Skeletal muscle tissue (tissue), 4 donors: ENCODE data around the gene ZFYVE28. TPM values are rescaled to one million over a fixed set of nuclear protein-coding genes. Genes with fewer than 3 reads are reported as not detected.
"Not testable (repeated sequence)": the region's sequence is repeated elsewhere in the genome, so short reads cannot be mapped to it uniquely, and the experiment has no call there.

ENCODE experiments used
- H3K27ac ChIP-seq: one replicate; pipeline ENCODE4 v1.7.0; 2013; ENCODE audit warnings: mild to moderate bottlenecking, low read depth, low read length, inconsistent platforms
- H3K27me3 ChIP-seq, 3 donors: one replicate each; pipeline ENCODE4 v1.7.0; 2013; ENCODE audit warnings: low read length in 3 of 3; ENCODE audit not compliant: control insufficient read depth in 3 of 3, insufficient read depth in 3 of 3
- H3K36me3 ChIP-seq, 3 donors: one replicate each; pipeline ENCODE4 v1.7.0; 2013; ENCODE audit warnings: low read length in 3 of 3; ENCODE audit not compliant: control insufficient read depth in 3 of 3, insufficient read depth in 3 of 3
- H3K4me1 ChIP-seq, 3 donors: one replicate each; pipeline ENCODE4 v1.7.0; 2013; ENCODE audit warnings: low read length in 3 of 3, mild to moderate bottlenecking in 3 of 3; ENCODE audit not compliant: control insufficient read depth in 3 of 3, insufficient read depth in 3 of 3
- H3K4me3 ChIP-seq, 3 donors: one replicate each; pipeline ENCODE4 v1.7.0; 2013; ENCODE audit warnings: low read length in 3 of 3
- H3K9ac ChIP-seq, 3 donors: one replicate each; pipeline ENCODE4 v1.7.0; 2013; ENCODE audit warnings: low read length in 3 of 3, mild to moderate bottlenecking in 3 of 3, moderate library complexity in 2 of 3, low read depth in 1 of 3
- H3K9me3 ChIP-seq, 3 donors: one replicate each; pipeline ENCODE4 v1.7.0; 2013; ENCODE audit warnings: low read length in 3 of 3; ENCODE audit not compliant: control insufficient read depth in 3 of 3
- total RNA-seq: library from RNA; depleted of rRNA; stranded (reverse); fragments of >200 nt; gene quantifications from one replicate; pipeline ENCODE4 v1.2.3, GENCODE V29; 2014
- donor health status: Osteomylitis.

ZFYVE28 gene
- 1.0 TPM for total RNA-seq

DNA sequence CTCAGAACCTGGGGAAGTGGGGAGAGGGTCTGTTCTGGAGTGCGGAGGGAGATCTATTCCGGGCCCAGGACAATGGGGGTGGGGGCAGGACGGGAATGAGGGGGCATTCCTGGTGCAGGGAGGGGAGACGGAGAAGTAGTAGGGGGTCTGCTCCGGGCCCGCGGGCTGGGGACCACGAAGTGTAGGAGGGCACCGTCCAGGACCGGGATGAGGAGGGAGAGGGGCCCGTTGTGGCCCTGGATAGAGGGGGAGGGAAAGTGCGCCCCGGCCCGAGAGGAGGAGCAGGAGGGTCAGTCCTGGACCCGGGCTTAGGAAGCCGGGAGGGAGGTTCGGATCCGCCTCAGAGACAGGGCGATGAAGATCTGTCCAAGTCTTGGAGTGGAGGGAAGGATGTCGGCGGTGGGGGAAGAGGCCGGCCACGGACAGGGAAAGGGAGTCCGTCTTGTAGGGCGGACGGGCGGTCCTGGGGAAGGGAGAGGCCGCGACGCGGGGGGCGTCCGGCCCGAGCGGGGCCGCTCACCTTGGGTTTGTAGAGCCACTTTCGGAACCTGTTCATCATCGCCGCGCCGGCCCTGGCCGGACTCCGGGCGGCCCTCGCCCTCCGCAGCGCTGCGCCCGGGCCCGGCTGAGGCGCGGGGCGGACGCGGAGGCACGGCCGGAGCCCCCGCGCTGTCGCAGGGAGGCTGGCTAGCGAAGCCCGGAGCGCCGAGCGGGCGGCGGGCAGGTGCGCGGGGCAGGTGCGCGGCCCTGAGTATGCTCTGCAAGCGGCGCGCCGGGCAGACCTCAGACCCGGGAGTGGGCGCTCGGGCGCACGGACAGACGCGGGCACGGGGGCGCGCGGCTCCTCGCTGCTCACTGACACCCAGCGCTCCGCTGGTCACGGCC lies at the start of gene ZFYVE28:
TSS of gene ZFYVE28 (minus strand) at position 881 of the 885 bp plus-strand sequence. CDS start at position 559, 322 bp downstream.
- Histone ChIP-seq H3K27ac (no peak within 1 kb of the TSS), H3K9me3 (no peaks in the 10 kb centered on the region), H3K27me3 (peaks cover 28 to 51% (median 40%) of the 10 kb centered on the region in 3 donors), H3K9ac (peak within 1 kb of the TSS; percentile 65 to 72 (median 68)), H3K36me3 (no peaks in the 10 kb centered on the region), H3K4me1 (peaks cover 30 to 43% (median 38%) of the 10 kb centered on the region in 3 donors), H3K4me3 (peak within 1 kb of the TSS; percentile 72 to 78 (median 77))

DNA sequence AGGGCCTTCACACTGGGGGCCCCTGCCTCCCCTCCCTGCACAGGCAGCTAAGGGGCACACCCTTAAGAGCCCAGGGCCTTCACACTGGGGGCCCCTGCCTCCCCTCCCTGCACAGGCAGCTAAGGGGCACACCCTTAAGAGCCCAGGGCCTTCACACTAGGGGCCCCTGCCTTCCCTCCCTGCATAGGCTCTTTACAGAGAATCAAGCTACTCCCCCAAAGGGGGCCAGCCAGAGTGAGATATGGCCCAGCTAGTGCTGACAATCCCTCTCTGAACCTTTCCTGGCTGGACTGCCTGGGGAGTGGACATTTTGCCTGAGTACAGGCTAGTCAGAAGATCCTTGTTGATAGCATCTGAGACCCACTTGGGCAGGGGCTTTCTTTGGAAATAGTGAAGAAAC lies 47.1 kb upstream of the ZFYVE28 start:
- H3K36me3 ChIP-seq, H3K9ac ChIP-seq, H3K27ac ChIP-seq, H3K9me3 ChIP-seq, H3K27me3 ChIP-seq, H3K4me3 ChIP-seq: not testable (repeated sequence)
- H3K4me1 ChIP-seq, result peaks cover 22 to 35% (median 24%) of the 10 kb centered on the region in 3 donors

DNA sequence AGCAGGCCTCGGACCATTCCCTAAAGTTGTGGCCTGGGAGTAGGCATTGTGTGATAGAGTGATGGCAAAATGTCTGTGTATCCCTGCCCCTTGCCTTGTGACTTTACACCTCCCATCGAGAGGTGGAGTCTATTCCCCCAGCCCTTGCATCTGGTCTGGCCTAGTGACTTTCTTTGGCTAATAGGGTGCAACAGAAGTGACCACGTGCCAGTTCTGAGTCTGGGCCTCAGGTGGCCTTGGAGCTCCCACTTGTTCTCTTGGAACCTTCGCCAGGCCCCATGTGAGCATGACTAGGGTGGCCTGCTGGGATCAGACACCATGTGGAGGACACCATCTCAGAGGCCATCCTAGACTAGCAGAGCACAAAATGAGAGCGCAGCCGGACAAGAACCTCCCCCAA lies 46.6 kb upstream of the ZFYVE28 start:
- no peak overlapping the region for H3K9ac ChIP-seq
- no peaks in the 10 kb centered on the region for H3K27me3 ChIP-seq
- no peak overlapping the region for H3K27ac ChIP-seq

DNA sequence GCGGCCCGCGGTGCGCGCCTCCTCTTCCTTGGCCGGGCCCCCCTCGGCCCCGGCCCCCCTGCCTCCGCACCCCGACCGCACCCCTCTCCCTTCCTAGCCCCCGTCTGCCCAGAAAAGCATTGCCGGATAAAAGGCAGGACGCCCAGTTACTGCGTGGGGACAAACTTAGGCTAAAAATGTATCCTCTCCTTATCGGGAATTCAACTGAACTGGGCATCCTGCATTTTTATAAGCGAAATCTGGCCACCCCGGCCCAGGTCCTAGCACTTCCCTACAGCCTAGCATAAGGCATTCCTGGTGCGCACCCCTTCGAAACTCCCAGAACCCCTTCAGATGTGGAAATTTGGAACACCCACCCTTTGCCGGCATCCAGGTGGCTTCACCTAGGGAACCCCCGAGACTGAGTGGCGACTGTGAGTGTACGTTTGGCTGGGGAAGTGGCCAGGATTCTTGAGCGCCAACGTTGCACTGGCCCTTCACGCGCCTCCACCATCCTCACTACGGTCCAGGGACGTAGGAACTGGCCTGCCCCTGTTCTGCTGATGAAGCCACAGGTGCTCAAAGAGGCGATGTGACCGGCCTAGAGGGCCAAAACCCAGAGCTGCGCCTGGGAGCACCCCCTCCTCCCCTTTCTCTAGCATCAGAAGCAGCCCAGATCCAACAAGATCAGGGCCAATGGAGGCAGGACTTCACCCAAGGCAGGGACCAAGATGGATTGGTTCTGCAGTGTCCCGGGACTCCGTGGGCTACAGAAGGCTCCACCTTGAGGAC lies 44.7 kb upstream of the ZFYVE28 start:
- Histone ChIP-seq H3K27me3 (peaks cover 0 to 15% (median 8%) of the 10 kb centered on the region in 3 donors), H3K9me3 (no peaks in the 10 kb centered on the region), H3K4me3 (peak overlapping the region in 1 of 3 donors; percentile 64), H3K36me3 (peaks cover 0 to 2% (median 0%) of the 10 kb centered on the region in 3 donors), H3K27ac (no peak overlapping the region), H3K4me1 (peaks cover 13 to 16% (median 13%) of the 10 kb centered on the region in 3 donors), H3K9ac (peak overlapping the region in 2 of 3 donors; percentile 16 to 43)

More for the DNA sequence above, 46.6 kb upstream of the ZFYVE28 start:
- no peak overlapping the region for H3K4me3 ChIP-seq
- H3K36me3 ChIP-seq, result peaks cover 0 to 2% (median 0%) of the 10 kb centered on the region in 3 donors
- no peaks in the 10 kb centered on the region for H3K9me3 ChIP-seq
- peaks cover 17 to 30% (median 18%) of the 10 kb centered on the region in 3 donors for H3K4me1 ChIP-seq

DNA sequence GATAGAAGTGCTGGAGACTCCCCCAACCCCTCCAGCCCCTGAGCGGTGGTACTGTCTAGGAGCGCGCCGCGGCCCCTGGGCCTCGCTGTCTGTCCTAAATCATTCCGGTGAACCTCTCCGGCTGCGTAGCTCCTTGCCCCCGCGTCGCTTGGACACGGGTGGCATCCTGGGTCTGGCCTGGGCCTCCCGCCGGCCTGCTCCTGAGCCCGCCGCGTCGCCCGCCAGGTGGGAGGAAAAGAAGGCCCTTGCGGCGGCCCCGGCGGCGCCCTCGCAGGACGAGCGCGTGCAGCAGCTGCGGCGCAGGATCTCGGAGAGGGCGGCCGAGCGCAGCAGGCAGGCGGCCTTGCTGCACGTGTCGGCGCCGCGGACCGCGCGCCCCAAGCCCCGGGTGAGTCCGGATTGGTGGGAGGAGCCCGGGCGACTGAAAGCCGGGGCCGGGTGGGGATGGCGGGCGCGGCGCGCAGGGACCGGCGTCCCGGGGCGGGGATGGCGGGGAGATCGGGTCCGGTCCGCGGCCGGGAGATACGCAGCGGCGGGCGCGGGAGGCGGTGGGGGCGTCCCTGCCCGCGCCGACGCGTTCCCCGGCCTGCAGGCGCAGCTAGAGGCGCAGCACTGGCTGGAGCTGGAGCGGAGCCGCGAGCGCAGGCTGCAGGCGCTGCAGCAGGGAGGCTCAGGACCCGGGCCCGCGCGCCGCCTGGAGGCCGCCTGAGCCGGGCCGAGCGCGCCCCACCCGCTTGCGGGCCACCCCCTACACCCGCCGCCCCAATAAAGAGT lies 44.0 kb upstream of the ZFYVE28 start:
- Histone ChIP-seq H3K27me3 (peaks cover 0 to 15% (median 8%) of the 10 kb centered on the region in 3 donors), H3K9ac (peak overlapping the region; percentile 43 to 73 (median 45)), H3K36me3 (peaks cover 0 to 2% (median 0%) of the 10 kb centered on the region in 3 donors), H3K4me1 (peaks cover 6 to 9% (median 7%) of the 10 kb centered on the region in 3 donors), H3K9me3 (no peaks in the 10 kb centered on the region), H3K4me3 (peak overlapping the region in 2 of 3 donors; percentile 63 to 64), H3K27ac (no peak overlapping the region)

DNA sequence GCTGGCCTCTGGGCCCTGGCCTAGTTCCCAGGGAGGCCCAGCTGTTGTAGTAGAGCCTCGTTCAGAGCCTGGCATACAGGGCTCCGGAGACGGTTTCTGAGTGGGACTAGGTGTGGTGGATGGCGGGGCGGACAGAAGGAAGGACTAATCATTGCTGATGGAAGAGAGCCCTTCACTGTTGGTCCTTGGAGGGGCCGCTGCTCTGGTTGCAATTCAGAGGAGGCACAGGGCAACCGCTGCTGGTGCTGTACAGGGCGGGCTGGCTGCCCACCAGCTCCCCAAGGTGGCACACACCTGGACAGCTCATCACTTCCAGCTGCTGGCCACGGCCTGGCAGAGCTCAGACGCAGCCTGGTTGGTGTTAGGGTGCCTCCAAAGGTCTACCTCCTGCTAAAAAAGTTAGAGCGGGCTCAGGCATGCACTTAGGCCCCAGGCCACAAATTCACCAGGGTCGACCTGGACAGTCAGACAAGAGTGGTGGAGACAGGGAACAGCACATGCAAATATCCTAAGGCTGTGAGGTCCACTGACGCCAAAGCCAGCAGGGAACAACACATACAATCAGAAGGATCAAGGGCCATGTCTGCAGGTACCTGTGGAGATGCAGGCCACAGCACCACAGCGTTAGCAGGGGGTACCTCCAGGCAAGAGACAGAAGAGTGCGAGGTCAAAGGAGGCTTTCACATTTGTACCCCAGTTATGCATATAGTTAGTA lies 43.0 kb upstream of the ZFYVE28 start:
- Histone ChIP-seq H3K4me1 (peaks cover 6 to 9% (median 7%) of the 10 kb centered on the region in 3 donors), H3K9ac (no peak overlapping the region), H3K27ac (no peak overlapping the region), H3K27me3 (peaks cover 0 to 15% (median 8%) of the 10 kb centered on the region in 3 donors), H3K9me3 (no peaks in the 10 kb centered on the region), H3K36me3 (peaks cover 0 to under 1% (median 0%) of the 10 kb centered on the region in 3 donors), H3K4me3 (no peak overlapping the region)

DNA sequence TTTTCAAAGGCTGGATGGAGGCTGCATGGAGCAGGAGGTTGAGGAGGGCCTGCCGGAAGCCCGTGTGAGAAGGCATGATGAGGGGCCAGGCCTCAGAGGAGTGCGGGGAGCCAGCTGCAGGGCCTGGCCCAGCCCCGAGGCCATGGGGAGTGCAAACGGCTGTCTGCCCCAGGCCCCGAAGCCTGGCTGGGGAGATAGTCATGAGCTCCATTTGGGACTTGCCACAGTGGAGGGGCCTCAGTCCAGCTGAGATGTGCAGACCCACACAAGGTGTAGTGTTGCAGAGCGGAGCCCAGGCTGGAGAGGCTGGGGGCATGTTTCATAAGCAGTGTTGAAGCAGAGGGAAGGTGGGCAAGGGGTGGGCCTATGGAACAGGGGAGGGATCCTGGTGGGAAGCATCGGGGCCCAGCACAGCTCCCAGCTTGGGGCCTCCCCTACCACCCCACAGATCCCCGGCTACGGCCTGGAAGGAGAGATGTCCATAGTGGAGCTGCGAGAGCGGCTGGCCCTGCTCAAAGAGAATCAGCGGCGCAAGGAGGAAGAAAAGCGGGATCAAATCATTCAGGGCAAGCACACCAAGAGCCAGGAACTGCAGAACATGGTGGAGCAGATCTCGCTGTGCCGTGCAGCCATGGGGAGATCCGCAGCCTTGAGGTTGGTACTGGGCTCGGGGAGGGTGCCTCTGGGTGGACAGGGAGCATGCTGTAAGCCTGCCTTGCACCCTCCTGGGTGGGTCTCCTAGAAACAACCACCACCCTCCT lies 41.3 kb upstream of the ZFYVE28 start:
- Histone ChIP-seq H3K27me3 (peaks cover 0 to 15% (median 8%) of the 10 kb centered on the region in 3 donors), H3K27ac (no peak overlapping the region), H3K4me1 (peaks cover 6 to 9% (median 7%) of the 10 kb centered on the region in 3 donors), H3K9ac (no peak overlapping the region), H3K36me3 (no peaks in the 10 kb centered on the region), H3K4me3 (no peak overlapping the region), H3K9me3 (no peaks in the 10 kb centered on the region)

DNA sequence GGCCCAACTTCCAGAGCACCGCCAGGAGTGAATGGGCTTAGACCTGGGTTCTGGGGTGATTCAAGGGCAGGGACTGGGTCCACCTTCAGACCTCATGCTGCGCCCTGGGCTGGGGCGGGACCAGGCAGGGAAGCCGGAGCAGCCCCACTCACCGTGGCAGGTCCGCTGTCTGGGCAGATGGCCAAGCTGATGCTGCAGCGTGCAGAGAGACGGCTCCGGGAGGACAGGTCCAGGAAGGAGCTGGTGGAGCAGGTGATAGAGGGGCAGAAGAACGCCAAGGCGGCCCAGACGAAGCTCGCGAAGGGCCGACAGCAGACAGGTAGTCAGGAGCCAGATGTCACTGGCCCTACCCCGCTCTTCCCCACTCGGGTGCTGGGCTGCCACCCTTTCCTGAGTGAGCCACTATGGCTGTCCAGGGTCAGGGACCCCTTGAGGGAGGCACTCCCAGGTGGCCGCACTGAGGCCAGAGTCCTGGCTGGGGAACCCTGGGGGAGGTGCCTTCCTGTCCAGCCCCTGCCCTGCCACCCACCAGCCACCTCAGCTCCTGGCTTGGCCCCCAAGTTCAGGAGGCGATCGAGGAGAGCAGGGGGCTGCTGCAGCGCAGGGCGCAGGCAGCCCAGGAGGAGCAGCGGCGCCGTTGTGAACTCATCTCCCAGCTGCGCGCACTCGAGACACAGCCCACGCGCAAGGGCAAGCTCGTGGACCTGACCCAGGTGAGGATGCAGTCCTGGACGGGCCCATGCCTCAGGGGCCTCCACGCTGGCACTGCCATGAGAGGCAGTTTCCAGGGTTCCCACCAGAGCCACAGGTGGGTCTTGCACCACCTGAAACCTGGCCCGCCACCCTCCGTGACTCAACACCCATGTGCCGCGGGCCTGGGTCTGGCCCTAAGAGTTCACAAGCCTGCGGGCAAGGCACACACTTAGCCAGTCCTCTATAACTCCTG lies 40.4 kb upstream of the ZFYVE28 start:
- no peak overlapping the region for H3K9ac ChIP-seq
- no peaks in the 10 kb centered on the region for H3K36me3 ChIP-seq
- H3K4me3 ChIP-seq, result no peak overlapping the region
- H3K9me3 ChIP-seq, result no peaks in the 10 kb centered on the region
- peaks cover 0 to 15% (median 8%) of the 10 kb centered on the region in 3 donors for H3K27me3 ChIP-seq
- peaks cover 6 to 9% (median 7%) of the 10 kb centered on the region in 3 donors for H3K4me1 ChIP-seq
- no peak overlapping the region for H3K27ac ChIP-seq
